Spleen (tissue), 7 donors: Measurements from ENCODE around the gene ZRANB1.

Experiments
- POLR2A ChIP-seq, 3 donors: fragments of 450-650 bp; IDR thresholded peaks; one replicate each; pipeline ENCODE4 v1.5.1; 2017; ENCODE audit warnings: antibody characterized with exemption in 3 of 3, mild to moderate bottlenecking in 1 of 3
- POLR2AphosphoS5 ChIP-seq, 3 donors: sonication (generic); formaldehyde crosslinking; IDR thresholded peaks; one replicate each; pipeline ENCODE4 v1.5.1; 2017; ENCODE audit warnings: antibody characterized with exemption in 3 of 3
- TF ChIP-seq, protein P1 (sequence below), 11 experiments: fragments of 200-600 bp in 7 of 11; fragments of 450-650 bp in 4 of 11; sonication (generic) in 4 of 11; IDR thresholded peaks in 8 of 11; conservative IDR thresholded peaks in 3 of 11; 1 replicate in 7 of 11; 2 replicates in 4 of 11; pipeline versions ENCODE4 v1.4.0 to v1.8.0; 2016 to 2021; ENCODE audit warnings: antibody characterized with exemption in 11 of 11, inconsistent platforms in 4 of 11, mild to moderate bottlenecking in 1 of 11
- donor health status: DM: no; HTN: no; CAD: no; lungs with moderate emphysema.
- donor health status: DM: no; HTN: no; CAD: no.
- donor health status: DM: no; HTN: no; CAD: no.

DNA sequence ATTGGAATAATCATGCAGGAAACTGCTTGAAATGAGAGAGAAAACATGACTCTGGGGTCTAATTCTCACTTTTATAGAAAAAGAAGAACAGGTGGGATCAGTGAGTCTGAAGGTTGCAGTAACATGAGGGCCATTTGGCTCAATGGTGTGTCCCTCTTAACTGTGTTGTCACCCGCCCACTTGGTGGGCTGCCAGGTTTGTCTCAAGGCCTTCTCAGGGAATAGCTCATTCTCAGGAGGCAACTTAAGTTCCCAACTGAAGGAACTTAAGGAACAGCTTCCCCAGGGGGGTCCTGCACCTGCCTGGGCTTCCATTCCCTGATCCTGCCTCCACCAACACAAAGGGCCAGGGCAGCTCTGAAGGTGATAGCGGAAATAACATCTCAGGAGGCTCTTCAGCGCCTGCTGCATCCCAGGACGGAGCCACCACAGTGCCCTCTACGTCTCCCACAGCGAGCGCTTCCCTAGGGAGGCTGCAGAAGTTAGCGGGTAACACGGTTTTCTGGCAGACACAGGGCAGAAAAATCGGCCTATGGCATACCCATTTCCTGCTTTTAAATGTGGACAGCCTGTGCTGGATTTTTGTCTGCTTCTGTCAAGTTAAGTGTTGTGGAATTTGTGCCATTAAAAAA is 88.8 kb downstream of the ZRANB1 start:
- TF ChIP-seq, protein P1, sequence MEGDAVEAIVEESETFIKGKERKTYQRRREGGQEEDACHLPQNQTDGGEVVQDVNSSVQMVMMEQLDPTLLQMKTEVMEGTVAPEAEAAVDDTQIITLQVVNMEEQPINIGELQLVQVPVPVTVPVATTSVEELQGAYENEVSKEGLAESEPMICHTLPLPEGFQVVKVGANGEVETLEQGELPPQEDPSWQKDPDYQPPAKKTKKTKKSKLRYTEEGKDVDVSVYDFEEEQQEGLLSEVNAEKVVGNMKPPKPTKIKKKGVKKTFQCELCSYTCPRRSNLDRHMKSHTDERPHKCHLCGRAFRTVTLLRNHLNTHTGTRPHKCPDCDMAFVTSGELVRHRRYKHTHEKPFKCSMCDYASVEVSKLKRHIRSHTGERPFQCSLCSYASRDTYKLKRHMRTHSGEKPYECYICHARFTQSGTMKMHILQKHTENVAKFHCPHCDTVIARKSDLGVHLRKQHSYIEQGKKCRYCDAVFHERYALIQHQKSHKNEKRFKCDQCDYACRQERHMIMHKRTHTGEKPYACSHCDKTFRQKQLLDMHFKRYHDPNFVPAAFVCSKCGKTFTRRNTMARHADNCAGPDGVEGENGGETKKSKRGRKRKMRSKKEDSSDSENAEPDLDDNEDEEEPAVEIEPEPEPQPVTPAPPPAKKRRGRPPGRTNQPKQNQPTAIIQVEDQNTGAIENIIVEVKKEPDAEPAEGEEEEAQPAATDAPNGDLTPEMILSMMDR (IDR thresholded peaks at IDR 0.05 in 8 of 11, conservative IDR thresholded peaks at IDR 0.05 in 3 of 11), result no peak
- no peak for TF ChIP-seq POLR2AphosphoS5 (IDR thresholded peaks at IDR 0.05)
- TF ChIP-seq POLR2A (IDR thresholded peaks at IDR 0.05), result no peak
